Lower lobe of right lung (tissue), 2 donors: ENCODE results near the gene PSME3. TPM values are rescaled to one million over a fixed set of nuclear protein-coding genes. Genes with fewer than 3 reads are reported as not detected.

Experiments
- ATAC-seq, 2 donors: fragments of 200-7000 bp; cut with Tn5 transposase; one replicate each; pipeline ENCODE4 v1.9.1; 2020 to 2022; ENCODE audit warnings: mild to moderate bottlenecking in 2 of 2, moderate library complexity in 2 of 2
- DNase-seq: peaks from one replicate; pipeline ENCODE4 v3.0.0-alpha.2; 2020
- H3K27ac ChIP-seq: fragments of 200-600 bp; one replicate; pipeline ENCODE4 v1.8.0; 2022
- H3K27me3 ChIP-seq: fragments of 200-600 bp; one replicate; pipeline ENCODE4 v1.8.0; 2022; ENCODE audit warnings: low read depth
- H3K36me3 ChIP-seq: fragments of 200-600 bp; one replicate; pipeline ENCODE4 v1.8.0; 2022; ENCODE audit warnings: mild to moderate bottlenecking
- H3K4me1 ChIP-seq: fragments of 200-600 bp; one replicate; pipeline ENCODE4 v1.8.0; 2022
- H3K4me3 ChIP-seq: fragments of 200-600 bp; one replicate; pipeline ENCODE4 v1.8.0; 2022; ENCODE audit warnings: mild to moderate bottlenecking
- H3K9me3 ChIP-seq: fragments of 200-600 bp; one replicate; pipeline ENCODE4 v1.8.0; 2022
- intact Hi-C: fragments of 100-400 bp; cut with DNase I; formaldehyde crosslinking; loops from one replicate; pipeline ENCODE4 v1.11.0; 2022
- long read RNA-seq: library from polyadenylated mRNA; unstranded; transcript quantifications from one replicate; pipeline ENCODE4 v2.0.0, GENCODE V29; 2021
- total RNA-seq: library from RNA; stranded (reverse); fragmentation: NEBNext Ultra II Directional; extraction: Animal tissue kit (Norgen Biotek cat#: 25700); gene quantifications from one replicate; pipeline ENCODE4 v1.2.1, GENCODE V29; 2021
- TF ChIP-seq, protein P1 (sequence below): fragments of 200-600 bp; IDR thresholded peaks from one replicate; pipeline ENCODE4 v1.8.0; 2022; ENCODE audit warnings: antibody characterized with exemption, mild to moderate bottlenecking
- donor health status: DM: no; HTN: yes; CAD: no; lungs with severe emphysema.

Gene PSME3, protein sequence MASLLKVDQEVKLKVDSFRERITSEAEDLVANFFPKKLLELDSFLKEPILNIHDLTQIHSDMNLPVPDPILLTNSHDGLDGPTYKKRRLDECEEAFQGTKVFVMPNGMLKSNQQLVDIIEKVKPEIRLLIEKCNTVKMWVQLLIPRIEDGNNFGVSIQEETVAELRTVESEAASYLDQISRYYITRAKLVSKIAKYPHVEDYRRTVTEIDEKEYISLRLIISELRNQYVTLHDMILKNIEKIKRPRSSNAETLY
- 81.6 TPM for total RNA-seq
- long read RNA-seq, transcript PSME3-210 (11 exons, 998 nt) = major isoform, 62 of 82 reads
- long read RNA-seq, partial matches to known transcripts = 2 of 82 reads
- long read RNA-seq, other reads (novel, unspliced or antisense) = 18 of 82 reads

DNA sequence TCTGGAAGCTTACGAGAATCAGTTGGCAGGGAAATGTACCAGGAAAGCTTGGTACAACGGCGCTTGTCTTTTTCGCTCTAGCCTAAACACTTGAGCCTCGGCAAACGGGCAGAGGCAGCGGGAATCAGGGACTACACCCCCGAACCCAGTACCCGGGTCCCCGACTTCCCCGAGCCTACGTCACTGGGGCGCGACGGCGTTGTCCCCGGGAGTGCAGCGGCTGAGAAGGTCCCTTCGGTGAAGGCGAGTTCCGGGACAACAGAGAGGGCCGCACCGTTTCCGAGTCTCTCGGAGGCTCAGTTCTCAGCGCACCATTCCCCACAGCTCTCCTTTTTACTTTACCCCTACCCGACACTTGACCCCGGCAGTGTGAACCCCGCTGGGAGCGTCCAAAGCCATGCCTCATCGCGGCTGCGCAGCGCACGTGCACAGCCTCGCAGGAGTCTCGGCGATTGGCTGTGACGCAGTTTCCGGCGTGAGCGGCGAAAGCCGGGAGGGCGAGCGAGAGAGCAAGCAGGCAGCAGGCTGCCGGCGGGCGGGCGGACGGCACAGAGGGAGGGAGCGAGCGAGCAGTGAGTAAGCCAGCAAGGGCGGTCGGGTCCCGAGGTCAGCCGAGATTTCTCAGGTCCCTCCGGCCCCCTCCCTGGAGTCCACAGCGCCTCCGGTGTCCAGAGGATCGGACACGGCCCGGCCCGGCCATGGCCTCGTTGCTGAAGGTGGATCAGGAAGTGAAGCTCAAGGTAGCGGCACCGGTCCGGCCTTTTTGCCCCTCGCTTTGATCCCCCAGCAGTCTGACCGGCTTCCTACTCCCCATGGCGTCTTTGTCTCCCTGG, at the start of gene PSME3:
Gene PSME3 (plus strand): TSS at position 464 of the 833 bp plus-strand sequence. CDS start 235 bp downstream, at position 699.
- H3K27me3 ChIP-seq = no peaks in the 10 kb centered on the region
- H3K36me3 ChIP-seq = peaks cover 36% of the 10 kb centered on the region
- ATAC-seq = peak; percentile 96 to 98
- no peaks in the 10 kb centered on the region for H3K9me3 ChIP-seq
- H3K27ac ChIP-seq = peak within 1 kb of the TSS; percentile 92
- DNase-seq = peak; percentile 95
- intact Hi-C loops = no loop called here
- peaks cover 26% of the 10 kb centered on the region for H3K4me1 ChIP-seq
- peak within 1 kb of the TSS; percentile 93 for H3K4me3 ChIP-seq
- TF ChIP-seq, protein P1, sequence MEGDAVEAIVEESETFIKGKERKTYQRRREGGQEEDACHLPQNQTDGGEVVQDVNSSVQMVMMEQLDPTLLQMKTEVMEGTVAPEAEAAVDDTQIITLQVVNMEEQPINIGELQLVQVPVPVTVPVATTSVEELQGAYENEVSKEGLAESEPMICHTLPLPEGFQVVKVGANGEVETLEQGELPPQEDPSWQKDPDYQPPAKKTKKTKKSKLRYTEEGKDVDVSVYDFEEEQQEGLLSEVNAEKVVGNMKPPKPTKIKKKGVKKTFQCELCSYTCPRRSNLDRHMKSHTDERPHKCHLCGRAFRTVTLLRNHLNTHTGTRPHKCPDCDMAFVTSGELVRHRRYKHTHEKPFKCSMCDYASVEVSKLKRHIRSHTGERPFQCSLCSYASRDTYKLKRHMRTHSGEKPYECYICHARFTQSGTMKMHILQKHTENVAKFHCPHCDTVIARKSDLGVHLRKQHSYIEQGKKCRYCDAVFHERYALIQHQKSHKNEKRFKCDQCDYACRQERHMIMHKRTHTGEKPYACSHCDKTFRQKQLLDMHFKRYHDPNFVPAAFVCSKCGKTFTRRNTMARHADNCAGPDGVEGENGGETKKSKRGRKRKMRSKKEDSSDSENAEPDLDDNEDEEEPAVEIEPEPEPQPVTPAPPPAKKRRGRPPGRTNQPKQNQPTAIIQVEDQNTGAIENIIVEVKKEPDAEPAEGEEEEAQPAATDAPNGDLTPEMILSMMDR = no peak

DNA sequence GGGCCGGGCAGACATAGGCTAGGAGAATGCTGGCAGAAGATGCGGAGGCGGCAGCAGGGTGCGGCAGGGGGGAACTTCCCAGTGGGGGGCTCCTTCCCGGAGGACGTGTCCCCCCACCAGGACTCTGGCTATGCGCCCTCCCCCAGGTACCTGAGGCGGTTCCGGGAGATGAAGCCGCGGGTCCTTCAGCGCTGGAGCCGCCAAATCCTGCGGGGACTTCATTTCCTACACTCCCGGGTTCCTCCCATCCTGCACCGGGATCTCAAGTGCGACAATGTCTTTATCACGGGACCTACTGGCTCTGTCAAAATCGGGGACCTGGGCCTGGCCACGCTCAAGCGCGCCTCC, 49.4 kb upstream of the PSME3 start:
- no peak for ATAC-seq
- H3K4me3 ChIP-seq = no peak overlapping the region

DNA sequence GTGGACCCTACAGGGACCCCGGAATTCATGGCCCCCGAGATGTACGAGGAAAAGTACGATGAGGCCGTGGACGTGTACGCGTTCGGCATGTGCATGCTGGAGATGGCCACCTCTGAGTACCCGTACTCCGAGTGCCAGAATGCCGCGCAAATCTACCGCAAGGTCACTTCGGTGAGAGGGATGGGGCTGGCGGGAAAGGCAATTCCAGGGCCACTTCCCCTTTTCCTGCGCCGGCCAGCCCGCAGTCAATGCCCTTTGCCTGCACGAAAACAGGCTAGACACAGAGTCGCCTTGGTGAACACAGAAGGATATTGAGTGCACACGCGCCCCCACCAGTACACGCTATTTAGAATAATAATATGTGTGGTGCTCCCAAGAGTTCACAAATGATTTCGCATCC, 48.8 kb upstream of the PSME3 start:
- TF ChIP-seq, protein P1 = no peak
- no peaks in the 10 kb centered on the region for H3K9me3 ChIP-seq
- ATAC-seq (peak in 1 of 2 donors; percentile 4), DNase-seq (no peak)
- no peak overlapping the region for H3K27ac ChIP-seq
- peaks cover 86% of the 10 kb centered on the region for H3K27me3 ChIP-seq
- H3K4me1 ChIP-seq = peaks cover 17% of the 10 kb centered on the region
- peaks cover 3% of the 10 kb centered on the region for H3K36me3 ChIP-seq
- H3K4me3 ChIP-seq = no peak overlapping the region
- intact Hi-C loops = no loop called here

More for the DNA sequence above, 49.4 kb upstream of the PSME3 start:
- TF ChIP-seq, protein P1 = no peak
- no peaks in the 10 kb centered on the region for H3K9me3 ChIP-seq
- peaks cover 10% of the 10 kb centered on the region for H3K36me3 ChIP-seq
- no peak overlapping the region for H3K27ac ChIP-seq
- intact Hi-C loops = no loop called here
- peaks cover 18% of the 10 kb centered on the region for H3K4me1 ChIP-seq
- H3K27me3 ChIP-seq = peaks cover 80% of the 10 kb centered on the region
- DNase-seq = no peak

DNA sequence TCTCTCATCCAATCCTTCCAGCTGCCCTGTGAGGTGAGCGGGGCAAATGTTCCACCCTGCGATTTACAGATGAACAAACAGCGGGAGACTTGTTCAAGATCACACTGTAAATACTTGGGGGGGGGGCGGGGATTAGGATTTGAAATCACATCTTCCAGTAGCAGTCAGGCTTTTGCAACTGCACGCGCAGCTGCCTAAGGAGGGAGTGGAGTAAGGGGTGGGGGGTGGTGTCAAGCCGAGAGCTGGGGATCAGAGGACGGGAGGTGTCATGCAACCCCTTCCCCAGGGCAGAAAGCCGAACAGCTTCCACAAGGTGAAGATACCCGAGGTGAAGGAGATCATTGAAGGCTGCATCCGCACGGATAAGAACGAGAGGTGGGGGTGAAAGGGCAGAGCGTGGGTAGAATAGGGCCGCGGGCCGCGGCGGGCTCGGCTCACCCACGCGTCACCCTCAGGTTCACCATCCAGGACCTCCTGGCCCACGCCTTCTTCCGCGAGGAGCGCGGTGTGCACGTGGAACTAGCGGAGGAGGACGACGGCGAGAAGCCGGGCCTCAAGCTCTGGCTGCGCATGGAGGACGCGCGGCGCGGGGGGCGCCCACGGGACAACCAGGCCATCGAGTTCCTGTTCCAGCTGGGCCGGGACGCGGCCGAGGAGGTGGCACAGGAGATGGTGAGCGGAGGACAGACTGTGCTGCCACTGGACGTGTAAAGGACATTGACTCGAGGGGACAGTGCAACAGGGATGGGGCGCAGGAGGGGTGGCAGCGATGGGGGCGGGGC, 48.2 kb upstream of the PSME3 start:
- Histone ChIP-seq H3K36me3 (no peaks in the 10 kb centered on the region), H3K9me3 (no peaks in the 10 kb centered on the region), H3K27ac (no peak overlapping the region), H3K4me1 (peaks cover 11% of the 10 kb centered on the region), H3K4me3 (no peak overlapping the region), H3K27me3 (peaks cover 84% of the 10 kb centered on the region)
- intact Hi-C loops = no loop called here
- TF ChIP-seq, protein P1 = no peak
- no peak for DNase-seq
- ATAC-seq = peak in 1 of 2 donors; percentile 8

DNA sequence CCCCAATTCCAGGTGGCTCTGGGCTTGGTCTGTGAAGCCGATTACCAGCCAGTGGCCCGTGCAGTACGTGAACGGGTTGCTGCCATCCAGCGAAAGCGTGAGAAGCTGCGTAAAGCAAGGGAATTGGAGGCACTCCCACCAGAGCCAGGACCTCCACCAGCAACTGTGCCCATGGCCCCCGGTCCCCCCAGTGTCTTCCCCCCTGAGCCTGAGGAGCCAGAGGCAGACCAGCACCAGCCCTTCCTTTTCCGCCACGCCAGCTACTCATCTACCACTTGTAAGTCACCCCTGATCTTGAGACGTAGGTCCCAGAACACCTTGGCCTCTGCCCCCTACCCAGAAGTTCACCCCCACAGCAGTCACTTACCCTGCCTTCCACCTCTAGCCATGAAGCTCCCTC, 45.9 kb upstream of the PSME3 start:
- no peak overlapping the region for H3K4me3 ChIP-seq
- H3K36me3 ChIP-seq = no peaks in the 10 kb centered on the region
- DNase-seq (no peak), ATAC-seq (no peak)
- H3K9me3 ChIP-seq = no peaks in the 10 kb centered on the region
- TF ChIP-seq, protein P1 = no peak
- H3K27me3 ChIP-seq = peaks cover 62% of the 10 kb centered on the region
- intact Hi-C loops = no loop called here
- no peak overlapping the region for H3K27ac ChIP-seq
- H3K4me1 ChIP-seq = peaks cover 9% of the 10 kb centered on the region
